NCI-H128 (cell line): ENCODE measurements around the gene SLC2A13.
"Not testable (repeated sequence)": the region's sequence is repeated elsewhere in the genome, so short reads cannot be mapped to it uniquely, and the experiment has no call there.

Experiments
- DNase-seq: peaks from one replicate; lab custom pipeline; 2025; ENCODE audit not compliant: unreplicated experiment; lab: John Stamatoyannopoulos, UW

The SLC2A13 gene

GRCh38 chr12:40106202-40106533 lies 287 bp upstream of the SLC2A13 start:
- DNase-seq, result no peak

GRCh38 chr12:40105265-40105514 lies 691 bp downstream of the SLC2A13 start:
- no peak for DNase-seq

GRCh38 chr12:40104461-40105264 lies 1.2 kb downstream of the SLC2A13 start:
- DNase-seq, result no peak

- no peak for DNase-seq
Observed at GRCh38 chr12:40103043-40103442, 2.8 kb downstream of the SLC2A13 start.

GRCh38 chr12:40101747-40102146 lies 4.1 kb downstream of the SLC2A13 start:
- no peak for DNase-seq

- no peak for DNase-seq
Observed at GRCh38 chr12:40099423-40099853, 6.4 kb downstream of the SLC2A13 start.

- DNase-seq, result no peak
Observed at GRCh38 chr12:40098406-40099145, 7.3 kb downstream of the SLC2A13 start.

GRCh38 chr12:40093512-40093911 lies 12.4 kb downstream of the SLC2A13 start:
- no peak for DNase-seq

GRCh38 chr12:40086471-40086870 lies 19.4 kb downstream of the SLC2A13 start:
- DNase-seq, result no peak

- DNase-seq, result no peak
Observed at GRCh38 chr12:40078266-40078665, 27.6 kb downstream of the SLC2A13 start.

GRCh38 chr12:40075458-40075857 lies 30.4 kb downstream of the SLC2A13 start:
- no peak for DNase-seq

- DNase-seq, result no peak
Observed at GRCh38 chr12:40068416-40068815, 37.5 kb downstream of the SLC2A13 start.

- DNase-seq, result no peak
Observed at GRCh38 chr12:40065636-40066035, 40.2 kb downstream of the SLC2A13 start.

GRCh38 chr12:40063414-40063813 lies 42.5 kb downstream of the SLC2A13 start:
- DNase-seq, result no peak

GRCh38 chr12:40058721-40059190 lies 47.1 kb downstream of the SLC2A13 start:
- DNase-seq, result no peak

- no peak for DNase-seq
Observed at GRCh38 chr12:40056373-40056772, 49.5 kb downstream of the SLC2A13 start.

- no peak for DNase-seq
Observed at GRCh38 chr12:40055776-40056175, 50.1 kb downstream of the SLC2A13 start.

GRCh38 chr12:40055228-40055579 lies 50.7 kb downstream of the SLC2A13 start:
- no peak for DNase-seq

GRCh38 chr12:40054555-40055227 lies 51.2 kb downstream of the SLC2A13 start:
- no peak for DNase-seq

GRCh38 chr12:40049268-40049667 lies 56.6 kb downstream of the SLC2A13 start:
- no peak for DNase-seq

GRCh38 chr12:40047002-40047401 lies 58.9 kb downstream of the SLC2A13 start:
- not testable (repeated sequence) for DNase-seq

- no peak for DNase-seq
Observed at GRCh38 chr12:40045656-40046055, 60.2 kb downstream of the SLC2A13 start.
